OCI-LY7 (cell line): Measurements from ENCODE around the gene ACTA2. TPM values are rescaled to one million over a fixed set of nuclear protein-coding genes. Genes with fewer than 3 reads are reported as not detected.

ENCODE experiments used
- BruUV-seq: library from RNA; stranded (reverse); fragments of 400-500 nt; replicated peaks from 2 replicates; lab custom pipeline; 2021; lab: Mats Ljungman, UMichigan
- CTCF ChIA-PET: fragments of 300-600 bp; sonication (Branson Sonifier 250); formaldehyde crosslinking; loops from one replicate; lab custom pipeline; 2022; ENCODE audit warnings: antibody characterized with exemption; ENCODE audit not compliant: unreplicated experiment; lab: Charles Lee
- POLR2A ChIA-PET: fragments of 300-600 bp; sonication (Branson Sonifier 250); formaldehyde crosslinking; loops from one replicate; lab custom pipeline; 2022; ENCODE audit warnings: antibody characterized with exemption; lab: Charles Lee
- DNase-seq: peaks from one replicate; pipeline ENCODE4 v3.0.0-alpha.2; 2015; ENCODE audit warnings: low spot score
- H2AFZ ChIP-seq: fragments of 200-600 bp; sonication (generic), shearing (Covaris generic); 2 replicates; pipeline ENCODE4 v1.6.1; 2014; ENCODE audit warnings: mild to moderate bottlenecking, antibody characterized with exemption, low read length, moderate library complexity
- H3K27ac ChIP-seq: fragments of 200-600 bp; sonication (generic); 2 replicates; pipeline ENCODE4 v1.5.1; 2014; ENCODE audit warnings: mixed run types, low read depth, mild to moderate bottlenecking, moderate library complexity, low read length, inconsistent platforms; ENCODE audit not compliant: poor library complexity, severe bottlenecking
- H3K36me3 ChIP-seq: fragments of 200-600 bp; sonication (generic); 2 replicates; pipeline ENCODE4 v1.6.1; 2014; ENCODE audit warnings: mild to moderate bottlenecking, antibody characterized with exemption, low read length, moderate library complexity, mixed read lengths; ENCODE audit not compliant: insufficient read depth
- H3K4me1 ChIP-seq: fragments of 200-600 bp; sonication (generic); 2 replicates; pipeline ENCODE4 v1.5.1; 2014; ENCODE audit warnings: mild to moderate bottlenecking, low read length; ENCODE audit not compliant: insufficient read depth, poor library complexity, severe bottlenecking
- H3K4me2 ChIP-seq: fragments of 200-600 bp; sonication (generic); 2 replicates; pipeline ENCODE4 v1.6.1; 2014; ENCODE audit warnings: mild to moderate bottlenecking, low read length
- H3K4me3 ChIP-seq: fragments of 200-600 bp; sonication (generic); 2 replicates; pipeline ENCODE4 v1.5.1; 2014; ENCODE audit warnings: mild to moderate bottlenecking, low read depth, low read length; ENCODE audit not compliant: poor library complexity, severe bottlenecking
- H3K79me2 ChIP-seq: fragments of 200-600 bp; sonication (generic); 2 replicates; pipeline ENCODE4 v1.6.1; 2016; ENCODE audit warnings: low read depth, mild to moderate bottlenecking, low read length, moderate library complexity, mixed read lengths; ENCODE audit not compliant: insufficient read depth
- H3K9me2 ChIP-seq: fragments of 200-600 bp; sonication (generic); 2 replicates; pipeline ENCODE4 v1.6.1; 2016; ENCODE audit warnings: mild to moderate bottlenecking, low read length, mixed read lengths; ENCODE audit not compliant: insufficient read depth
- H3K9me3 ChIP-seq: fragments of 200-600 bp; sonication (generic); 2 replicates; pipeline ENCODE4 v1.6.1; 2014; ENCODE audit warnings: mild to moderate bottlenecking, mixed run types, low read length, mixed read lengths
- H4K20me1 ChIP-seq: fragments of 200-600 bp; sonication (generic); 2 replicates; pipeline ENCODE4 v1.6.1; 2014; ENCODE audit warnings: mild to moderate bottlenecking, antibody characterized with exemption, low read length, moderate library complexity, mixed read lengths; ENCODE audit not compliant: insufficient read depth
- CTCF ChIP-seq: fragments of 200-600 bp; sonication (generic); conservative IDR thresholded peaks from 2 replicates; pipeline ENCODE4 v1.5.1; 2014; ENCODE audit warnings: mild to moderate bottlenecking, antibody characterized with exemption, low read length, moderate library complexity, mixed read lengths
- EZH2phosphoT487 ChIP-seq: fragments of 200-600 bp; sonication (generic); IDR thresholded peaks from 2 replicates; pipeline ENCODE4 v1.6.1; 2018; ENCODE audit warnings: low read depth, borderline replicate concordance, mild to moderate bottlenecking, mixed run types, antibody characterized with exemption, low read length, moderate library complexity, mixed read lengths
- intact Hi-C: fragments of 100-400 bp; cut with micrococcal nuclease; formaldehyde crosslinking; loops from one replicate; pipeline ENCODE4 v1.10.0; 2022; ENCODE audit not compliant: unreplicated experiment
- total RNA-seq, 2 experiments: library from RNA; depleted of rRNA in 1 of 2; stranded (reverse); fragments of >200 nt in 1 of 2; shearing (Covaris generic) in 1 of 2; gene quantifications; 2 replicates each; pipeline ENCODE4 v1.2.3, GENCODE V29; 2014 to 2022

Gene ACTA2
- total RNA-seq, 2 experiments from 2014 or later, result 1.4 to 3.3 TPM

- POLR2A ChIA-PET, result interaction anchor here (0.5 to 1.3 kb wide), 2 partner anchors 9 to 93 kb away, joined by 3 read pairs; partner anchors contain the start of gene FAS
- H3K79me2 ChIP-seq, result no peaks in the 10 kb centered on the region
- H3K36me3 ChIP-seq, result no peaks in the 10 kb centered on the region
- no peak overlapping the region for H2AFZ ChIP-seq
- intact Hi-C loops, result no loop called here
- CTCF ChIA-PET, result no interaction called here
- TF ChIP-seq CTCF (no peak), EZH2phosphoT487 (no peak)
- H4K20me1 ChIP-seq, result no peaks in the 10 kb centered on the region
- H3K27ac ChIP-seq, result no peak overlapping the region
- no peak for DNase-seq
- H3K9me2 ChIP-seq, result no peaks in the 10 kb centered on the region
- H3K4me3 ChIP-seq, result no peak overlapping the region
- H3K4me2 ChIP-seq, result no peak overlapping the region
- no peaks in the 10 kb centered on the region for H3K9me3 ChIP-seq
- no peaks in the 10 kb centered on the region for H3K4me1 ChIP-seq
- BruUV-seq, result no TSS peak
These were observed 28.2 kb upstream of the ACTA2 start for GRCh38 chr10:88980800-88981199.

GRCh38 chr10:88980247-88980646, 27.7 kb upstream of the ACTA2 start:
- H3K4me2 ChIP-seq, result no peak overlapping the region
- H3K36me3 ChIP-seq, result no peaks in the 10 kb centered on the region
- H3K4me3 ChIP-seq, result no peak overlapping the region
- no peak overlapping the region for H3K27ac ChIP-seq
- intact Hi-C loops, result no loop called here
- H3K9me3 ChIP-seq, result no peaks in the 10 kb centered on the region
- POLR2A ChIA-PET, result interaction anchor here (0.6 to 1.3 kb wide), 2 partner anchors 10 to 348 kb away, joined by 3 read pairs; partner anchors contain the start of gene FAS
- no peak overlapping the region for H2AFZ ChIP-seq
- TF ChIP-seq CTCF (no peak), EZH2phosphoT487 (no peak)
- CTCF ChIA-PET, result no interaction called here
- H3K79me2 ChIP-seq, result no peaks in the 10 kb centered on the region
- no peaks in the 10 kb centered on the region for H3K9me2 ChIP-seq
- H3K4me1 ChIP-seq, result no peaks in the 10 kb centered on the region
- no TSS peak for BruUV-seq
- H4K20me1 ChIP-seq, result no peaks in the 10 kb centered on the region
- no peak for DNase-seq

- H3K79me2 ChIP-seq, result no peaks in the 10 kb centered on the region
- no peak for DNase-seq
- H4K20me1 ChIP-seq, result no peaks in the 10 kb centered on the region
- H3K9me2 ChIP-seq, result no peaks in the 10 kb centered on the region
- intact Hi-C loops, result no loop called here
- no peaks in the 10 kb centered on the region for H3K9me3 ChIP-seq
- no peaks in the 10 kb centered on the region for H3K36me3 ChIP-seq
- TF ChIP-seq EZH2phosphoT487 (no peak), CTCF (no peak)
- no peak overlapping the region for H2AFZ ChIP-seq
- ChIA-PET CTCF (no interaction called here), POLR2A (interaction anchor here (0.6 kb wide), 1 partner anchor 348 kb away, joined by 3 read pairs; no protein-coding TSS in a partner anchor)
- peaks cover 1% of the 10 kb centered on the region for H3K4me1 ChIP-seq
- H3K27ac ChIP-seq, result no peak overlapping the region
- H3K4me2 ChIP-seq, result no peak overlapping the region
- H3K4me3 ChIP-seq, result no peak overlapping the region
- no TSS peak for BruUV-seq
These were observed 27.0 kb upstream of the ACTA2 start for GRCh38 chr10:88979603-88980002.
